OCI-LY1 (cell line): ENCODE measurements around the gene IPCEF1.

Experiments
- EZH2 ChIP-seq: fragments of 200-600 bp; sonication (generic), shearing (Covaris generic); IDR thresholded peaks from 2 replicates; pipeline ENCODE4 v1.8.0; 2017; ENCODE audit warnings: borderline replicate concordance, mixed run types, mild to moderate bottlenecking, antibody characterized with exemption, low read length, moderate library complexity, mixed read lengths
- TF ChIP-seq, protein P1 (sequence below): fragments of 200-600 bp; sonication (generic), shearing (Covaris generic); IDR thresholded peaks from 2 replicates; pipeline ENCODE4 v1.5.1; 2017; ENCODE audit warnings: mild to moderate bottlenecking, antibody characterized with exemption, low read length, moderate library complexity, mixed read lengths

- TF ChIP-seq, protein P1, sequence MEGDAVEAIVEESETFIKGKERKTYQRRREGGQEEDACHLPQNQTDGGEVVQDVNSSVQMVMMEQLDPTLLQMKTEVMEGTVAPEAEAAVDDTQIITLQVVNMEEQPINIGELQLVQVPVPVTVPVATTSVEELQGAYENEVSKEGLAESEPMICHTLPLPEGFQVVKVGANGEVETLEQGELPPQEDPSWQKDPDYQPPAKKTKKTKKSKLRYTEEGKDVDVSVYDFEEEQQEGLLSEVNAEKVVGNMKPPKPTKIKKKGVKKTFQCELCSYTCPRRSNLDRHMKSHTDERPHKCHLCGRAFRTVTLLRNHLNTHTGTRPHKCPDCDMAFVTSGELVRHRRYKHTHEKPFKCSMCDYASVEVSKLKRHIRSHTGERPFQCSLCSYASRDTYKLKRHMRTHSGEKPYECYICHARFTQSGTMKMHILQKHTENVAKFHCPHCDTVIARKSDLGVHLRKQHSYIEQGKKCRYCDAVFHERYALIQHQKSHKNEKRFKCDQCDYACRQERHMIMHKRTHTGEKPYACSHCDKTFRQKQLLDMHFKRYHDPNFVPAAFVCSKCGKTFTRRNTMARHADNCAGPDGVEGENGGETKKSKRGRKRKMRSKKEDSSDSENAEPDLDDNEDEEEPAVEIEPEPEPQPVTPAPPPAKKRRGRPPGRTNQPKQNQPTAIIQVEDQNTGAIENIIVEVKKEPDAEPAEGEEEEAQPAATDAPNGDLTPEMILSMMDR: no peak
- TF ChIP-seq EZH2: no peak
Measured at GRCh38 chr6:154138793-154139192, 217.8 kb downstream of the IPCEF1 start.
